ENCODE data around the gene SORCS1.

DNA sequence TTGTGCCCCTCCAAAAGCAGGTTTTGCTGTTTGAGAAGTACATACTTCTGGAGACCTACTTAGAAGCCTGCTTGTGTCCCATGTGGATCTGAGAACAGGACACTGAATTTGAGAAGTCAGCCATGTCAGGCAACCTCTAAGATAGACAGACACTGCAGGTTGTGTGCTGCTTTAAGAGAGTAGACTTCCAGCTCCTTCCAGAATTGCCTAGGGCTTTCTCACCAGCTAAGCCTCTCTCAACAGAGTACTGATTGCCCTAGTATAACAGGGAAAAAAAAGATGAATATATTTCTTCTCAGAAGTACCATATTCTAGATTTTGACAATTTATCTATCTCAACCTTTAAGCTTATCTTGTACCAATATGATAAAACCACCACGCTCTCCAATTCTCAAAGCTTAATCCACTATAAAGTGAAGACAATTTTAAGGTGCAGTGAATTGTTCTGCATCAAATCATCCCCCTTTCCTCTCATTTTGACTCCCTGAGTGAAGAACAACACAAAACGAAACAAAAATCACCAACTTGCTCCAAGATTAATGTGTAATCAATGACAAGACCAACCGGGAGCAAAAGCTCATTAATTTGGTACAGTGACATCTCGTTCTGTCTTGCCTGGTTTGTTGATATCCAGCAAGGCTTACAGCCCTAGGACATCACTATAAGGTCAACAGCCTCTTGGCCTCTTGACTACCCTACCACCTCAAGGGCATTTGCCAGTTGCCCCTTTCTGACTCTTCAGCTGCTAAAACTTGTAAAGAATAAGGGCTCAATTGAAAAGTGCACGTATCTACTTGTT lies 214.6 kb downstream of the SORCS1 start:
- TF ChIP-seq, protein P1, sequence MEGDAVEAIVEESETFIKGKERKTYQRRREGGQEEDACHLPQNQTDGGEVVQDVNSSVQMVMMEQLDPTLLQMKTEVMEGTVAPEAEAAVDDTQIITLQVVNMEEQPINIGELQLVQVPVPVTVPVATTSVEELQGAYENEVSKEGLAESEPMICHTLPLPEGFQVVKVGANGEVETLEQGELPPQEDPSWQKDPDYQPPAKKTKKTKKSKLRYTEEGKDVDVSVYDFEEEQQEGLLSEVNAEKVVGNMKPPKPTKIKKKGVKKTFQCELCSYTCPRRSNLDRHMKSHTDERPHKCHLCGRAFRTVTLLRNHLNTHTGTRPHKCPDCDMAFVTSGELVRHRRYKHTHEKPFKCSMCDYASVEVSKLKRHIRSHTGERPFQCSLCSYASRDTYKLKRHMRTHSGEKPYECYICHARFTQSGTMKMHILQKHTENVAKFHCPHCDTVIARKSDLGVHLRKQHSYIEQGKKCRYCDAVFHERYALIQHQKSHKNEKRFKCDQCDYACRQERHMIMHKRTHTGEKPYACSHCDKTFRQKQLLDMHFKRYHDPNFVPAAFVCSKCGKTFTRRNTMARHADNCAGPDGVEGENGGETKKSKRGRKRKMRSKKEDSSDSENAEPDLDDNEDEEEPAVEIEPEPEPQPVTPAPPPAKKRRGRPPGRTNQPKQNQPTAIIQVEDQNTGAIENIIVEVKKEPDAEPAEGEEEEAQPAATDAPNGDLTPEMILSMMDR (IDR thresholded peaks at IDR 0.05): no peak
- TF ChIP-seq EZH2 (IDR thresholded peaks at IDR 0.05; ENCODE audit: borderline replicate concordance, insufficient read depth, low read depth, low read length, poor library complexity, severe bottlenecking): no peak
